Stimulated activated CD4-positive, alpha-beta T cell treated with anti-CD3 and anti-CD28 coated beads, Interleukin-4, amount 100 ng/mL, for 4 hours (primary cell): Measurements from ENCODE around the gene SAMMSON.

ENCODE experiments used
- DNase-seq, 2 experiments: peaks; one replicate each; pipeline ENCODE4 v3.0.0-alpha.2; 2020

The SAMMSON gene

GRCh38 chr3:69999140-70000027 is at the start of gene SAMMSON:
SAMMSON (plus strand) TSS chr3:69999733.
- no peak for DNase-seq

GRCh38 chr3:69951616-69952015 is 47.9 kb upstream of the SAMMSON start:
- DNase-seq = no peak

- DNase-seq = no peak
Observed at GRCh38 chr3:69959581-69959980, 40.0 kb upstream of the SAMMSON start.

GRCh38 chr3:69961706-69962439 is 37.7 kb upstream of the SAMMSON start:
- DNase-seq = no peak

GRCh38 chr3:69963643-69964042 is 35.9 kb upstream of the SAMMSON start:
- DNase-seq = no peak

GRCh38 chr3:69967156-69967555 is 32.4 kb upstream of the SAMMSON start:
- DNase-seq = no peak

- DNase-seq = no peak
Observed at GRCh38 chr3:69970827-69971226, 28.7 kb upstream of the SAMMSON start.

- DNase-seq = no peak
Observed at GRCh38 chr3:69972672-69973071, 26.9 kb upstream of the SAMMSON start.

GRCh38 chr3:69976021-69976420 is 23.5 kb upstream of the SAMMSON start:
- no peak for DNase-seq

GRCh38 chr3:69983546-69984265 is 15.8 kb upstream of the SAMMSON start:
- DNase-seq = no peak

GRCh38 chr3:69985266-69985665 is 14.3 kb upstream of the SAMMSON start:
- no peak for DNase-seq

- no peak for DNase-seq
Observed at GRCh38 chr3:69986419-69986818, 13.1 kb upstream of the SAMMSON start.

GRCh38 chr3:69987833-69988232 is 11.7 kb upstream of the SAMMSON start:
- DNase-seq = no peak

- DNase-seq = no peak
Observed at GRCh38 chr3:69993757-69994156, 5.8 kb upstream of the SAMMSON start.

- no peak for DNase-seq
Observed at GRCh38 chr3:69994919-69995318, 4.6 kb upstream of the SAMMSON start.

GRCh38 chr3:69997631-69998307 is 1.8 kb upstream of the SAMMSON start:
- DNase-seq = no peak

GRCh38 chr3:69998759-69999139 is 784 bp upstream of the SAMMSON start:
- DNase-seq = no peak

GRCh38 chr3:70000028-70000410 is 486 bp downstream of the SAMMSON start:
- no peak for DNase-seq

GRCh38 chr3:70000563-70001081 is 1.1 kb downstream of the SAMMSON start:
- DNase-seq = no peak

- no peak for DNase-seq
Observed at GRCh38 chr3:70003119-70003518, 3.6 kb downstream of the SAMMSON start.

- no peak for DNase-seq
Observed at GRCh38 chr3:70006089-70006488, 6.6 kb downstream of the SAMMSON start.

GRCh38 chr3:70010346-70010745 is 10.8 kb downstream of the SAMMSON start:
- no peak for DNase-seq

- DNase-seq = no peak
Observed at GRCh38 chr3:70011582-70011981, 12.0 kb downstream of the SAMMSON start.
